GM12878 (cell line): ENCODE measurements around the gene CD63. TPM values are rescaled to one million over a fixed set of nuclear protein-coding genes. Genes with fewer than 3 reads are reported as not detected.

Source experiments
- ATAC-seq: fragments of 200-7000 bp; cut with Tn5 transposase; 3 replicates; pipeline ENCODE4 v1.9.1; 2020; ENCODE audit warnings: mild to moderate bottlenecking, moderate library complexity
- BruUV-seq: library from RNA; stranded (reverse); fragments of 400-500 nt; replicated peaks from 2 replicates; lab custom pipeline; 2021; lab: Mats Ljungman, UMichigan
- CTCF ChIA-PET: fragments of 300-600 bp; sonication (Branson Sonifier 250); formaldehyde crosslinking; extraction: SDS; loops from one replicate; lab custom pipeline; 2021; ENCODE audit warnings: inconsistent platforms; lab: Yijun Ruan, JAX
- POLR2A ChIA-PET: fragments of 350-600 bp; formaldehyde crosslinking; extraction: SDS; loops from one replicate; lab custom pipeline; 2021; ENCODE audit warnings: inconsistent platforms; lab: Charles Lee
- RAD21 ChIA-PET: fragments of 300-600 bp; sonication (Branson Sonifier 250); formaldehyde crosslinking; loops from one replicate; lab custom pipeline; 2023; ENCODE audit warnings: antibody characterized with exemption; ENCODE audit not compliant: unreplicated experiment; lab: Charles Lee
- SMC1A ChIA-PET: fragments of 300-600 bp; sonication (Branson Sonifier 250); formaldehyde crosslinking; loops from one replicate; lab custom pipeline; 2023; ENCODE audit not compliant: unreplicated experiment, uncharacterized antibody; lab: Charles Lee
- DNase-seq: peaks from one replicate; pipeline ENCODE4 v3.0.0-alpha.2; 2011; ENCODE audit warnings: low read depth, low spot score
- FAIRE-seq: peaks from 3 replicates; lab custom pipeline; 2011; peaks lifted over from hg19 to GRCh38; lab: Jason Lieb, UNC
- H2AFZ ChIP-seq: 2 replicates; pipeline ENCODE4 v1.6.0; 2011; ENCODE audit warnings: low read depth, low read length, control low read depth; ENCODE audit not compliant: control insufficient read depth
- H3K27ac ChIP-seq: 2 replicates; pipeline ENCODE4 v1.5.1; 2011; ENCODE audit warnings: control low read depth; ENCODE audit not compliant: control insufficient read depth, insufficient read depth
- H3K27me3 ChIP-seq, 2 experiments: replicated peaks in 1 of 2; 2 replicates each; pipeline versions ENCODE4 v1.6.0 to v1.6.1; 2011; ENCODE audit warnings: low read length in 1 of 2; ENCODE audit not compliant: control insufficient read depth in 2 of 2, insufficient read depth in 2 of 2
- H3K36me3 ChIP-seq, 2 experiments: 2 replicates each; pipeline ENCODE4 v1.5.1; 2011; ENCODE audit warnings: low read length in 1 of 2; ENCODE audit not compliant: control insufficient read depth in 2 of 2, insufficient read depth in 2 of 2
- H3K4me1 ChIP-seq: 2 replicates; pipeline ENCODE4 v1.6.1; 2011; ENCODE audit warnings: mild to moderate bottlenecking, low read length, moderate library complexity, mixed read lengths; ENCODE audit not compliant: control insufficient read depth, insufficient read depth
- H3K4me2 ChIP-seq: 2 replicates; pipeline ENCODE4 v1.6.0; 2011; ENCODE audit warnings: control low read depth; ENCODE audit not compliant: control insufficient read depth, insufficient read depth
- H3K4me3 ChIP-seq: fragments of 200-600 bp; sonication (generic); 2 replicates; pipeline ENCODE4 v1.5.1; 2016
- H3K79me2 ChIP-seq: 2 replicates; pipeline ENCODE4 v1.6.0; 2011; ENCODE audit warnings: low read length; ENCODE audit not compliant: control insufficient read depth, insufficient read depth
- H3K9ac ChIP-seq: 2 replicates; pipeline ENCODE4 v1.8.0; 2011; ENCODE audit warnings: low read length, control low read depth, mixed read lengths; ENCODE audit not compliant: control insufficient read depth, insufficient read depth
- H3K9me3 ChIP-seq: replicated peaks from 3 replicates; pipeline ENCODE4 v1.5.1; 2011; ENCODE audit warnings: mild to moderate bottlenecking, low read length; ENCODE audit not compliant: control insufficient read depth, insufficient read depth
- H4K20me1 ChIP-seq: 2 replicates; pipeline ENCODE4 v1.6.0; 2011; ENCODE audit not compliant: control insufficient read depth, insufficient read depth
- ATF7 ChIP-seq: fragments of 450-650 bp; IDR thresholded peaks from 2 replicates; pipeline ENCODE4 v1.6.1; 2016; ENCODE audit warnings: low read depth, mild to moderate bottlenecking
- BCL11A ChIP-seq: IDR thresholded peaks from 2 replicates; pipeline ENCODE4 v1.6.1; 2011; ENCODE audit warnings: low read depth, low read length
- BHLHE40 ChIP-seq, 2 experiments: fragments of 450-650 bp in 1 of 2; IDR thresholded peaks; 2 replicates each; pipeline ENCODE4 v1.6.1; 2011 to 2017; ENCODE audit warnings: low read depth in 2 of 2, borderline replicate concordance in 1 of 2, improper control_type of control experiment in 1 of 2, low read length in 1 of 2, mild to moderate bottlenecking in 1 of 2
- CUX1 ChIP-seq: IDR thresholded peaks from 2 replicates; pipeline ENCODE4 v1.6.1; 2012; ENCODE audit warnings: improper control_type of control experiment, low read depth, low read length; ENCODE audit not compliant: insufficient replicate concordance
- MXI1 ChIP-seq: fragments of 150-350 bp; IDR thresholded peaks from 2 replicates; pipeline ENCODE4 v1.6.1; 2011; ENCODE audit warnings: low read depth, mild to moderate bottlenecking, inconsistent platforms, low read length, improper control_type of control experiment
- PAX5 ChIP-seq: IDR thresholded peaks from 2 replicates; pipeline ENCODE4 v1.6.1; 2011; ENCODE audit warnings: low read depth, low read length, borderline replicate concordance
- TAF1 ChIP-seq: IDR thresholded peaks from 2 replicates; pipeline ENCODE4 v1.6.1; 2011; ENCODE audit warnings: mild to moderate bottlenecking, low read depth, low read length, borderline replicate concordance
- TARDBP ChIP-seq: IDR thresholded peaks from 2 replicates; pipeline ENCODE4 v1.6.1; 2016; ENCODE audit warnings: borderline replicate concordance
- ZNF622 ChIP-seq: fragments of 450-650 bp; IDR thresholded peaks from 2 replicates; pipeline ENCODE4 v1.6.1; 2017; ENCODE audit warnings: mild to moderate bottlenecking, inconsistent platforms
- WGBS: methylation state at CpG from one replicate; pipeline ENCODE4 v1.1.6; 2016; ENCODE audit warnings: low lambda C conversion rate; ENCODE audit not compliant: insufficient replicate concordance, insufficient coverage; ENCODE audit errors: missing lambda C conversion rate; 5-methylcytosine and 5-hydroxymethylcytosine counted together
- in situ Hi-C: fragments of 300-500 bp; cut with MboI; formaldehyde crosslinking; loops from 9 replicates; pipeline ENCODE4 v1.14.3; 2018; ENCODE audit warnings: mixed read lengths
- intact Hi-C: fragments of 100-400 bp; cut with micrococcal nuclease; formaldehyde crosslinking; loops from one replicate; pipeline ENCODE4 v1.14.2; 2022; ENCODE audit not compliant: unreplicated experiment
- polyA plus RNA-seq, 11 experiments: library from polyadenylated mRNA; depleted of rRNA in 4 of 11; unstranded in 6 of 11; stranded (reverse) in 5 of 11; fragments of >200 nt; fragmentation: Nextera tagmentation in 4 of 11; fragmentation: Illumina TruSeq in 1 of 11; extraction: Ambion mirVana in 4 of 11; extraction: Trizol in 1 of 11; gene quantifications; 1 replicate in 1 of 11; 2 replicates in 10 of 11; pipeline versions ENCODE4 v1.2.1 to v1.2.3, GENCODE V29; 2011 to 2016; ENCODE audit warnings: inconsistent platforms in 2 of 11, missing spikeins in 2 of 11, low read depth in 1 of 11
- total RNA-seq, 4 experiments: library from RNA; depleted of rRNA in 3 of 4; stranded (reverse); fragments of >200 nt in 3 of 4; fragmentation: Illumina TruSeq in 1 of 4; extraction: Trizol in 1 of 4; gene quantifications; 2 replicates each; pipeline versions ENCODE4 v1.2.1 to v1.2.3, GENCODE V29; 2013 to 2021
- TF ChIP-seq, protein P1 (sequence below): fragments of 450-650 bp; IDR thresholded peaks from 2 replicates; pipeline ENCODE4 v1.6.1; 2017; ENCODE audit warnings: antibody characterized with exemption, mild to moderate bottlenecking, moderate library complexity

Gene CD63
- total and polyA plus RNA-seq, 10 of the 15 experiments (the other 5 are each of a cell fraction or from before 2014, with no cell fraction given) = 147 to 220 (median 183) TPM

DNA sequence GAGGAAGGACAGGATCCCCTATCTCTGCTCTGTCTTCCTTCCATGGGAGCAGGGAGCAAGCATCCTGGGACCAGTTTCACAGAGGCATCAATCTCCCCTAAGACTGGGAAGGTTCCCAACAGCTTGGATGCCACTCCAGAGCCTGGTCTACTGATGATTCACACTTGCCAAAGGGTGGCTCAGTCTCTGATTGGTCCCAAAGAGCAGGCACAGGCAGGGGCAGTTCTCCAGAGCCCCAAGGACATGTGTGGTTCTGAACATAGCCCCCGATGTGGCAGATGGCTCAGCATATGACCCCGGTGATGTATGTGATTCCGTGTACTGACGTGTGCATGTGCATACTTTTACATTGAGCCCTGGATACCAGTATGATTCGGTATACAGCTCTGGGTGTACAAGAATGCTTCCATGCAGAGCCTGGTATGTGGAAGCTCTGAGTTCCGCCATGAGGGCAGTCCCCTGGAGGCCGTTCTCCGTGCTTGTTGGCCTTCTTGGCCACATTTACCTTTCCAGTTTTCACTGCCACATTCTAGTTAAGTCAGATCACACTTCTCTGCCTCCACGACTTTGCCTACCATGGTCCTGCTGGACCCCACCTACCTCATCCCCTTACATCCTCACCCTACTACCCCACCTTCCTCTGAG lies 42.3 kb downstream of the CD63 start:
- no peak for TF ChIP-seq BCL11A
- no peak for TF ChIP-seq BHLHE40 (IDR thresholded peaks at IDR 0.05; ENCODE audit: borderline replicate concordance in 1 of 2, low read depth in 2 of 2, low read length in 1 of 2)
- TF ChIP-seq ZNF622 = no peak
- no peak for TF ChIP-seq TAF1
- TF ChIP-seq MXI1 = no peak
- TF ChIP-seq TARDBP = no peak
- TF ChIP-seq PAX5 = no peak
- no peak for TF ChIP-seq CUX1
- TF ChIP-seq, protein P1, sequence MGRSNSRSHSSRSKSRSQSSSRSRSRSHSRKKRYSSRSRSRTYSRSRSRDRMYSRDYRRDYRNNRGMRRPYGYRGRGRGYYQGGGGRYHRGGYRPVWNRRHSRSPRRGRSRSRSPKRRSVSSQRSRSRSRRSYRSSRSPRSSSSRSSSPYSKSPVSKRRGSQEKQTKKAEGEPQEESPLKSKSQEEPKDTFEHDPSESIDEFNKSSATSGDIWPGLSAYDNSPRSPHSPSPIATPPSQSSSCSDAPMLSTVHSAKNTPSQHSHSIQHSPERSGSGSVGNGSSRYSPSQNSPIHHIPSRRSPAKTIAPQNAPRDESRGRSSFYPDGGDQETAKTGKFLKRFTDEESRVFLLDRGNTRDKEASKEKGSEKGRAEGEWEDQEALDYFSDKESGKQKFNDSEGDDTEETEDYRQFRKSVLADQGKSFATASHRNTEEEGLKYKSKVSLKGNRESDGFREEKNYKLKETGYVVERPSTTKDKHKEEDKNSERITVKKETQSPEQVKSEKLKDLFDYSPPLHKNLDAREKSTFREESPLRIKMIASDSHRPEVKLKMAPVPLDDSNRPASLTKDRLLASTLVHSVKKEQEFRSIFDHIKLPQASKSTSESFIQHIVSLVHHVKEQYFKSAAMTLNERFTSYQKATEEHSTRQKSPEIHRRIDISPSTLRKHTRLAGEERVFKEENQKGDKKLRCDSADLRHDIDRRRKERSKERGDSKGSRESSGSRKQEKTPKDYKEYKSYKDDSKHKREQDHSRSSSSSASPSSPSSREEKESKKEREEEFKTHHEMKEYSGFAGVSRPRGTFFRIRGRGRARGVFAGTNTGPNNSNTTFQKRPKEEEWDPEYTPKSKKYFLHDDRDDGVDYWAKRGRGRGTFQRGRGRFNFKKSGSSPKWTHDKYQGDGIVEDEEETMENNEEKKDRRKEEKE = no peak
- TF ChIP-seq ATF7 = no peak
- no peak overlapping the region for H2AFZ ChIP-seq
- 43% methylated on average over 9 of the region's 9 CpGs for WGBS
- H3K9ac ChIP-seq = no peak overlapping the region
- H3K9me3 ChIP-seq = no peaks in the 10 kb centered on the region
- no peaks in the 10 kb centered on the region for H4K20me1 ChIP-seq
- no peaks in the 10 kb centered on the region; a peak in 1 of 4 replicates for H3K27me3 ChIP-seq
- RAD21 ChIA-PET = interaction anchor here (0.6 kb wide), 1 partner anchor 951 kb away, joined by 3 read pairs; no protein-coding TSS in a partner anchor
- intact Hi-C loops = no loop called here
- H3K27ac ChIP-seq = no peak overlapping the region
- in situ Hi-C loops = no loop called here
- no peaks in the 10 kb centered on the region for H3K36me3 ChIP-seq
- DNase-seq = no peak
- ATAC-seq = no peak
- H3K4me2 ChIP-seq = no peak overlapping the region
- CTCF ChIA-PET = interaction anchor here (1.0 to 1.3 kb wide), 2 partner anchors 13 to 52 kb away, joined by 3 to 4 read pairs; no protein-coding TSS in a partner anchor
- H3K4me3 ChIP-seq = no peak overlapping the region
- FAIRE-seq = no peak
- BruUV-seq = no TSS peak
- SMC1A ChIA-PET = no interaction called here
- H3K79me2 ChIP-seq = no peaks in the 10 kb centered on the region
- POLR2A ChIA-PET = interaction anchor here (0.7 kb wide), 1 partner anchor 27 kb away, joined by 6 read pairs; no protein-coding TSS in a partner anchor
- peaks cover 13% of the 10 kb centered on the region for H3K4me1 ChIP-seq
